K562 (cell line): Measurements from ENCODE around the gene SMIM10. TPM values are rescaled to one million over a fixed set of nuclear protein-coding genes. Genes with fewer than 3 reads are reported as not detected.

Experiments
- ATAC-seq: fragments of 200-7000 bp; cut with Tn5 transposase; 3 replicates; pipeline ENCODE4 v1.9.1; 2020; ENCODE audit warnings: moderate library complexity
- BruUV-seq: library from RNA; stranded (reverse); fragments of 400-500 nt; replicated peaks from 2 replicates; lab custom pipeline; 2021; lab: Mats Ljungman, UMichigan
- CTCF ChIA-PET: fragments of 300-600 bp; formaldehyde crosslinking; extraction: SDS; loops from one replicate; lab custom pipeline; 2021; ENCODE audit warnings: low intra/inter-chr PET ratio; lab: Yijun Ruan, JAX
- POLR2A ChIA-PET: fragments of 300-600, 350-650 bp; sonication (Branson Sonifier 250); formaldehyde crosslinking; extraction: SDS; loops from one replicate; lab custom pipeline; 2021; ENCODE audit warnings: antibody characterized with exemption, inconsistent platforms; lab: Yijun Ruan, JAX
- DNase-seq, 4 experiments: peaks; one replicate each; pipeline versions ENCODE4 v3.0.0 to v3.0.0-alpha.2; 2011 to 2018; ENCODE audit warnings: low spot score in 3 of 4, mixed read lengths in 3 of 4; ENCODE audit errors: extremely low read depth in 1 of 4
- FAIRE-seq: peaks from 2 replicates; lab custom pipeline; 2011; peaks lifted over from hg19 to GRCh38; lab: Jason Lieb, UNC
- H2AFZ ChIP-seq: 2 replicates; pipeline ENCODE4 v1.6.0; 2011; ENCODE audit warnings: low read depth, low read length, control low read depth, inconsistent platforms
- H3K27ac ChIP-seq: fragments of 200-600 bp; 3 replicates; pipeline ENCODE4 v1.8.0; 2011; ENCODE audit warnings: low read depth, mild to moderate bottlenecking, control low read depth, inconsistent platforms, low read length, moderate library complexity, mixed read lengths; ENCODE audit errors: extremely low read depth
- H3K27me3 ChIP-seq, 2 experiments: fragments of 300-600 bp in 1 of 2; 2 replicates in 1 of 2; 3 replicates in 1 of 2; pipeline versions ENCODE4 v1.6.0 to v1.8.0; 2011; ENCODE audit warnings: inconsistent platforms in 2 of 2, low read length in 2 of 2, mild to moderate bottlenecking in 1 of 2, mixed read lengths in 1 of 2, moderate library complexity in 1 of 2; ENCODE audit not compliant: control insufficient read depth in 2 of 2, insufficient read depth in 2 of 2
- H3K36me3 ChIP-seq: fragments of 300-600 bp; 3 replicates; pipeline ENCODE4 v1.8.0; 2011; ENCODE audit warnings: mild to moderate bottlenecking, low read length, inconsistent platforms; ENCODE audit not compliant: control insufficient read depth, insufficient read depth
- H3K4me1 ChIP-seq, 2 experiments: fragments of 200-600 bp in 1 of 2; replicated peaks in 1 of 2; 2 replicates in 1 of 2; 3 replicates in 1 of 2; pipeline versions ENCODE4 v1.5.1 to v1.8.0; 2011; ENCODE audit warnings: inconsistent platforms in 2 of 2, low read length in 2 of 2, mild to moderate bottlenecking in 1 of 2, mixed read lengths in 1 of 2, moderate library complexity in 1 of 2; ENCODE audit not compliant: control insufficient read depth in 2 of 2, insufficient read depth in 2 of 2
- H3K4me2 ChIP-seq: 2 replicates; pipeline ENCODE4 v1.6.1; 2011; ENCODE audit warnings: low read length, control low read depth, inconsistent platforms, mixed read lengths; ENCODE audit not compliant: insufficient read depth
- H3K4me3 ChIP-seq: fragments of 200-600 bp; sonication (generic), shearing (Covaris generic); 2 replicates; pipeline ENCODE4 v1.5.1; 2016; ENCODE audit warnings: control low read depth, inconsistent platforms
- H3K79me2 ChIP-seq: fragments of 200-600 bp; 3 replicates; pipeline ENCODE4 v1.8.0; 2011; ENCODE audit warnings: low read length, inconsistent platforms; ENCODE audit not compliant: control insufficient read depth, insufficient read depth
- H3K9ac ChIP-seq, 2 experiments: 2 replicates each; pipeline versions ENCODE4 v1.6.0 to v1.6.1; 2011; ENCODE audit warnings: low read depth in 2 of 2, low read length in 2 of 2, control low read depth in 1 of 2, inconsistent platforms in 1 of 2, mild to moderate bottlenecking in 1 of 2, mixed read lengths in 1 of 2; ENCODE audit not compliant: insufficient read depth in 1 of 2
- H3K9me1 ChIP-seq: one replicate; pipeline ENCODE4 v1.6.0; 2011; ENCODE audit warnings: inconsistent platforms, mild to moderate bottlenecking, low read length, moderate library complexity; ENCODE audit not compliant: control insufficient read depth, insufficient read depth
- H3K9me3 ChIP-seq: replicated peaks from 2 replicates; pipeline ENCODE4 v1.5.1; 2011; ENCODE audit warnings: low read depth, low read length, inconsistent platforms; ENCODE audit not compliant: control insufficient read depth, insufficient read depth
- H4K20me1 ChIP-seq: replicated peaks from 2 replicates; pipeline ENCODE4 v1.6.1; 2011; ENCODE audit warnings: low read length, inconsistent platforms, mixed read lengths; ENCODE audit not compliant: control insufficient read depth, insufficient read depth
- ADNP ChIP-seq: fragments of 200-800 bp; sonication (Bioruptor generic); IDR thresholded peaks from 2 replicates; pipeline ENCODE4 v1.6.1; 2016; ENCODE audit warnings: missing genetic modification characterization, missing compliant biosample characterization
- BDP1 ChIP-seq: IDR thresholded peaks from 3 replicates; pipeline ENCODE4 v1.6.1; 2011; ENCODE audit not compliant: insufficient read length, insufficient read depth
- DACH1 ChIP-seq: fragments of 450-650 bp; IDR thresholded peaks from 2 replicates; pipeline ENCODE4 v1.6.1; 2018; ENCODE audit not compliant: partially characterized antibody
- DIDO1 ChIP-seq: fragments of 450-650 bp; IDR thresholded peaks from 2 replicates; pipeline ENCODE4 v1.6.1; 2016; ENCODE audit warnings: low read depth, missing biosample characterization, missing genetic modification characterization
- EP300 ChIP-seq: IDR thresholded peaks from 2 replicates; pipeline ENCODE4 v1.6.1; 2012; ENCODE audit warnings: low read length, improper control_type of control experiment
- FOSL1 ChIP-seq: fragments of 200-800 bp; sonication (Bioruptor generic); conservative IDR thresholded peaks from 2 replicates; pipeline ENCODE4 v1.6.1; 2016; ENCODE audit warnings: missing genetic modification characterization, missing compliant biosample characterization
- GATA2 ChIP-seq: sonication (generic); formaldehyde crosslinking; IDR thresholded peaks from 2 replicates; pipeline ENCODE4 v1.4.0; 2020; ENCODE audit warnings: mild to moderate bottlenecking, missing genetic modification reagents
- GATAD2B ChIP-seq: fragments of 450-650 bp; IDR thresholded peaks from 2 replicates; pipeline ENCODE4 v1.6.1; 2017; ENCODE audit warnings: mild to moderate bottlenecking, borderline replicate concordance
- JUND ChIP-seq, 2 experiments: IDR thresholded peaks; 2 replicates in 1 of 2; 3 replicates in 1 of 2; pipeline ENCODE4 v1.6.1; 2011; ENCODE audit warnings: borderline replicate concordance in 2 of 2, low read depth in 2 of 2, low read length in 2 of 2, improper control_type of control experiment in 1 of 2, missing biosample characterization in 1 of 2, missing genetic modification characterization in 1 of 2, missing genetic modification reagents in 1 of 2
- MTA1 ChIP-seq: fragments of 450-650 bp; IDR thresholded peaks from 2 replicates; pipeline ENCODE4 v1.6.1; 2017; ENCODE audit warnings: borderline replicate concordance
- MTA2 ChIP-seq: fragments of 450-650 bp; IDR thresholded peaks from 2 replicates; pipeline ENCODE4 v1.6.1; 2016; ENCODE audit warnings: low read depth
- NCOR1 ChIP-seq: fragments of 450-650 bp; IDR thresholded peaks from 2 replicates; pipeline ENCODE4 v1.6.1; 2016; ENCODE audit warnings: mild to moderate bottlenecking, moderate library complexity
- NFIC ChIP-seq: fragments of 450-650 bp; IDR thresholded peaks from 2 replicates; pipeline ENCODE4 v1.6.1; 2017; ENCODE audit warnings: mild to moderate bottlenecking, inconsistent platforms
- PHB2 ChIP-seq: fragments of 450-650 bp; IDR thresholded peaks from 2 replicates; pipeline ENCODE4 v1.6.1; 2017; ENCODE audit warnings: low read depth
- SMAD4 ChIP-seq: fragments of 250-450 bp; sonication (Bioruptor Pico); conservative IDR thresholded peaks from 2 replicates; pipeline ENCODE4 v1.8.0; 2021; ENCODE audit warnings: inconsistent platforms, mild to moderate bottlenecking, moderate library complexity
- SMARCC2 ChIP-seq: fragments of 450-650 bp; IDR thresholded peaks from 2 replicates; pipeline ENCODE4 v1.6.1; 2017; ENCODE audit warnings: antibody characterized with exemption, moderate library complexity, mild to moderate bottlenecking, low read depth
- STAT5A ChIP-seq: IDR thresholded peaks from 2 replicates; pipeline ENCODE4 v1.6.1; 2012; ENCODE audit warnings: low read length, inconsistent platforms, borderline replicate concordance
- STAT5B ChIP-seq: fragments of 250-450 bp; sonication (Bioruptor Pico); IDR thresholded peaks from 2 replicates; pipeline ENCODE4 v1.8.0; 2021; ENCODE audit warnings: mild to moderate bottlenecking, inconsistent platforms
- TBL1XR1 ChIP-seq, 2 experiments: IDR thresholded peaks; 2 replicates each; pipeline ENCODE4 v1.6.1; 2012; ENCODE audit warnings: improper control_type of control experiment in 2 of 2, low read length in 2 of 2, mild to moderate bottlenecking in 1 of 2
- TEAD4 ChIP-seq, 2 experiments: sonication (generic) in 1 of 2; formaldehyde crosslinking in 1 of 2; IDR thresholded peaks; 2 replicates each; pipeline versions ENCODE4 v1.6.1 to v1.8.0; 2012 to 2022; ENCODE audit warnings: borderline replicate concordance in 1 of 2, inconsistent platforms in 1 of 2, low read length in 1 of 2, mild to moderate bottlenecking in 1 of 2, missing genetic modification reagents in 1 of 2
- WGBS: fragments of 100-300 bp; shearing (Covaris generic); methylation state at CpG from one replicate; pipeline ENCODE4 v1.1.6; 2016; ENCODE audit warnings: low coverage, mixed read lengths; ENCODE audit not compliant: insufficient coverage; ENCODE audit errors: missing lambda C conversion rate; 5-methylcytosine and 5-hydroxymethylcytosine counted together
- in situ Hi-C: fragments of 300-500 bp; cut with MboI; formaldehyde crosslinking; loops from 4 replicates; pipeline ENCODE4 v1.15.0; 2018; ENCODE audit warnings: inconsistent platforms, mixed read lengths
- intact Hi-C: fragments of 100-400 bp; cut with micrococcal nuclease; formaldehyde crosslinking; loops from 2 replicates; pipeline ENCODE4 v1.14.2; 2022
- polyA plus RNA-seq, 8 experiments: library from polyadenylated mRNA; depleted of rRNA in 4 of 8; stranded (reverse) in 5 of 8; unstranded in 3 of 8; fragments of >200 nt; fragmentation: Nextera tagmentation in 2 of 8; fragmentation: Illumina TruSeq in 1 of 8; extraction: Ambion mirVana in 2 of 8; extraction: Trizol in 1 of 8; gene quantifications; 2 replicates each; pipeline versions ENCODE4 v1.2.1 to v1.2.3, GENCODE V29; 2011 to 2014; ENCODE audit warnings: inconsistent platforms in 1 of 8, missing spikeins in 1 of 8
- total RNA-seq, 7 experiments: library from RNA; depleted of rRNA in 6 of 7; stranded (reverse); fragments of >200 nt in 6 of 7; fragmentation: Illumina TruSeq in 2 of 7; extraction: Trizol in 2 of 7; gene quantifications; 2 replicates each; pipeline versions ENCODE4 v1.2.1 to v1.2.3, GENCODE V29; 2011 to 2021; ENCODE audit warnings: low replicate concordance in 1 of 7
- TF ChIP-seq, protein P1 (sequence below): fragments of 200-400 bp; formaldehyde crosslinking; IDR thresholded peaks from 2 replicates; pipeline ENCODE4 v1.6.1; 2017; ENCODE audit warnings: mild to moderate bottlenecking, low read depth, low read length, moderate library complexity
- TF ChIP-seq, protein P2 (sequence below): fragments of 450-650 bp; IDR thresholded peaks from 2 replicates; pipeline ENCODE4 v1.6.1; 2016; ENCODE audit warnings: low read depth, mild to moderate bottlenecking, moderate library complexity

The SMIM10 gene
- total and polyA plus RNA-seq, 9 of the 15 experiments (the other 6 are each of a cell fraction or from before 2014, with no cell fraction given) = 2.1 to 25.3 (median 16.4) TPM

DNA sequence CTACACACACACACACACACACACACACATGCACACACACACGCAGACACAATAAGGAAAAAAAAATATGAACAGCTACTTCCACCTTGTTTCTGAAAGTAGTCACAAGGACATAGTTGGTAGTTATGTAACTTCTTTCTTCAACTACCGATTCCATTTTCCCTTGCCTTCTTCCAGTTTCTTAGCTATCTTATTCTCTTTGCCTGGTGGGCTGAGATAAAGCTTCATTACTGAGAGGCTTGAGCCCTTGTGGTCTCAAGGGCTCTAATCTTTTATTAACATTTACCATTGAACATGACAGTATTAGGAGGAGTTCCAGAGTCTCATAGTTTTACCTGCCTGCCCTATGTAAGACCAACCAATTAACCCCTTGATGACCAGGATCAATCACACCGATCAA lies 8.9 kb upstream of the SMIM10 start:
- WGBS = 5% methylated on average over 3 of the region's 3 CpGs
- Histone ChIP-seq H3K4me1 (peaks cover 9 to 20% of the 10 kb centered on the region in 2 experiments; a peak in 4 of 5 replicates), H3K79me2 (no peaks in the 10 kb centered on the region), H3K9me1 (no peaks in the 10 kb centered on the region), H4K20me1 (no peaks in the 10 kb centered on the region), H3K4me3 (no peak overlapping the region), H3K9ac (no peak overlapping the region), H3K4me2 (peak overlapping the region; percentile 38), H2AFZ (no peak overlapping the region), H3K36me3 (no peaks in the 10 kb centered on the region), H3K9me3 (no peaks in the 10 kb centered on the region), H3K27me3 (no peaks in the 10 kb centered on the region), H3K27ac (0 out of 3 replicates have a peak overlapping the region, but pooled peaks have one; percentile 10)
- intact Hi-C loops (no loop called here), in situ Hi-C loops (no loop called here)
- no TSS peak for BruUV-seq
- FAIRE-seq (peak; percentile 54), DNase-seq (peak; percentile 27 to 75 (median 46)), ATAC-seq (peak; percentile 85)
- POLR2A ChIA-PET = interaction anchor here (0.7 kb wide), 2 partner anchors 9 to 104 kb away, joined by 3 to 5 read pairs; partner anchors contain the start of gene SMIM10
- CTCF ChIA-PET = no interaction called here
- TF ChIP-seq DIDO1 (tag) (no peak), SMARCC2 (peak; percentile 56; the same call in 1 of the 2 replicates), MTA2 (peak; percentile 83), GATA2 (CRISPR knock-in tag) (peak; percentile 77), PHB2 (peak; percentile 55; the same call in 1 of the 2 replicates), EP300 (peak; percentile 83), STAT5B (no peak), NCOR1 (peak; percentile 89), JUND (IDR thresholded peaks at IDR 0.05; ENCODE audit: borderline replicate concordance, low read depth, low read length) (no peak), JUND (tag; IDR thresholded peaks at IDR 0.05; ENCODE audit: borderline replicate concordance, low read depth, low read length) (0 out of 3 replicates have a peak, but pooled peaks have one; percentile 26), NFIC (peak; percentile 49), MTA1 (peak; percentile 45; the same call in 1 of the 2 replicates), TBL1XR1 (IDR thresholded peaks at IDR 0.05; ENCODE audit: low read length in 2 of 2) (peak; percentile 39 to 79; a peak in 2 of 4 replicates), STAT5A (peak; percentile 83), ADNP (tag) (0 out of 2 replicates have a peak, but pooled peaks have one; percentile 20), FOSL1 (tag) (peak; percentile 34), SMAD4 (CRISPR knock-in tag) (0 out of 2 replicates have a peak, but pooled peaks have one; percentile 29), GATAD2B (peak; percentile 37; the same call in 1 of the 2 replicates), DACH1 (peak; percentile 82), BDP1 (no peak), TEAD4 (IDR thresholded peaks at IDR 0.05; ENCODE audit: low read length) (peak; percentile 95), TEAD4 (CRISPR knock-in tag; IDR thresholded peaks at IDR 0.05; ENCODE audit: borderline replicate concordance) (no peak)
- TF ChIP-seq, protein P1, sequence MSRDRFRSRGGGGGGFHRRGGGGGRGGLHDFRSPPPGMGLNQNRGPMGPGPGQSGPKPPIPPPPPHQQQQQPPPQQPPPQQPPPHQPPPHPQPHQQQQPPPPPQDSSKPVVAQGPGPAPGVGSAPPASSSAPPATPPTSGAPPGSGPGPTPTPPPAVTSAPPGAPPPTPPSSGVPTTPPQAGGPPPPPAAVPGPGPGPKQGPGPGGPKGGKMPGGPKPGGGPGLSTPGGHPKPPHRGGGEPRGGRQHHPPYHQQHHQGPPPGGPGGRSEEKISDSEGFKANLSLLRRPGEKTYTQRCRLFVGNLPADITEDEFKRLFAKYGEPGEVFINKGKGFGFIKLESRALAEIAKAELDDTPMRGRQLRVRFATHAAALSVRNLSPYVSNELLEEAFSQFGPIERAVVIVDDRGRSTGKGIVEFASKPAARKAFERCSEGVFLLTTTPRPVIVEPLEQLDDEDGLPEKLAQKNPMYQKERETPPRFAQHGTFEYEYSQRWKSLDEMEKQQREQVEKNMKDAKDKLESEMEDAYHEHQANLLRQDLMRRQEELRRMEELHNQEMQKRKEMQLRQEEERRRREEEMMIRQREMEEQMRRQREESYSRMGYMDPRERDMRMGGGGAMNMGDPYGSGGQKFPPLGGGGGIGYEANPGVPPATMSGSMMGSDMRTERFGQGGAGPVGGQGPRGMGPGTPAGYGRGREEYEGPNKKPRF = no peak
- TF ChIP-seq, protein P2, sequence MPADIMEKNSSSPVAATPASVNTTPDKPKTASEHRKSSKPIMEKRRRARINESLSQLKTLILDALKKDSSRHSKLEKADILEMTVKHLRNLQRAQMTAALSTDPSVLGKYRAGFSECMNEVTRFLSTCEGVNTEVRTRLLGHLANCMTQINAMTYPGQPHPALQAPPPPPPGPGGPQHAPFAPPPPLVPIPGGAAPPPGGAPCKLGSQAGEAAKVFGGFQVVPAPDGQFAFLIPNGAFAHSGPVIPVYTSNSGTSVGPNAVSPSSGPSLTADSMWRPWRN = peak; percentile 54; the same call in 1 of the 2 replicates
